HG02588 (cell line): Measurements from ENCODE around the gene AMN.
"Not testable (repeated sequence)": the region's sequence is repeated elsewhere in the genome, so short reads cannot be mapped to it uniquely, and the experiment has no call there.

Experiments
- ATAC-seq: cut with Tn5 transposase; IDR thresholded peaks from one replicate; pipeline ENCODE4 v1.9.1; 2021; ENCODE audit warnings: mild to moderate bottlenecking, moderate library complexity; ENCODE audit not compliant: unreplicated experiment

Gene AMN

GRCh38 chr14:102911991-102912761 is 10.3 kb upstream of the AMN start:
- ATAC-seq: no peak

DNA sequence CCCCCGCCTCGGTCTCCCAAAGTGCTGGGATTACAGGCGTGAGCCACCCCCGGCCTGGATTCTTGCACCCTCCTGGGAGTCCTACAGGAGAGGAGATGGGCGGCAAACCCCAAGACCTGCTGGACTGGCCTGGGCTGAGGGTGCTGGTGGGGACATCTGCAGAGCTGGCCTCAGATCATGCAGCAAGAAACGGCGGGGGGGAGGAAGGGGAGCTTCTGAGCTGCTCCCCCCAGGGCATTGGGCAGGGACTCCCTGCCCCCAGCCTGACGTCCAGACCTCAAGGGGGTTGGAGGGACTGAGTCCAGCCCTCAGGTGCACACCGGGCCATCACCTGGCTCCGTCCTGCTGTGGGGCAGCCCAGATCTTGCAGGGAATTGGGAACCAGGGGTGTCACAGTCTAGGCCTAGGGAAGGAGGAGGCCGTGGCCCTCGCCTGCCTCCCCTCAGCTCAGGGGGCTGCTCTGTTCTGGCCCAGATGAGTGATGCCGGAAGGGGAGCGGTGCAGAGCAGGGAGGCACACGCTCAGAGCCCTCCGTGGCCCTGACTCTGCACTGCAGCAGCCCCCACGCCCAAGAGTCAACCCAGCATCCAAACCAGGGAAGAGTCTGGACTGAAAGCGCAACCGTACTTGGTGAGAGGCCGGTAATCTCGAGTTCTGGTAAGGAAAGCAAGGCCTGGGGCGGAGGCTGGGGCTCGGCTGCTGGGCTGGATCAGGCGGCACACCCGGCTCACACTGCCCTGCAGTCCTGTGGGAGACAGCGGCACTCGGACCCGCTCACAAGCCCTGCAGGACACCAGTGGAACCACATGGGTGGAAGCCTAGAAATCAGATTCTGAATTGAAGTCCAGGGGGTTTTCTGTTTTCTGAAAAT is 8.9 kb upstream of the AMN start:
- no peak for ATAC-seq

- no peak for ATAC-seq
Observed at GRCh38 chr14:102914474-102915291, 7.8 kb upstream of the AMN start.

- ATAC-seq: no peak
Observed at GRCh38 chr14:102915292-102916110, 7.0 kb upstream of the AMN start.

DNA sequence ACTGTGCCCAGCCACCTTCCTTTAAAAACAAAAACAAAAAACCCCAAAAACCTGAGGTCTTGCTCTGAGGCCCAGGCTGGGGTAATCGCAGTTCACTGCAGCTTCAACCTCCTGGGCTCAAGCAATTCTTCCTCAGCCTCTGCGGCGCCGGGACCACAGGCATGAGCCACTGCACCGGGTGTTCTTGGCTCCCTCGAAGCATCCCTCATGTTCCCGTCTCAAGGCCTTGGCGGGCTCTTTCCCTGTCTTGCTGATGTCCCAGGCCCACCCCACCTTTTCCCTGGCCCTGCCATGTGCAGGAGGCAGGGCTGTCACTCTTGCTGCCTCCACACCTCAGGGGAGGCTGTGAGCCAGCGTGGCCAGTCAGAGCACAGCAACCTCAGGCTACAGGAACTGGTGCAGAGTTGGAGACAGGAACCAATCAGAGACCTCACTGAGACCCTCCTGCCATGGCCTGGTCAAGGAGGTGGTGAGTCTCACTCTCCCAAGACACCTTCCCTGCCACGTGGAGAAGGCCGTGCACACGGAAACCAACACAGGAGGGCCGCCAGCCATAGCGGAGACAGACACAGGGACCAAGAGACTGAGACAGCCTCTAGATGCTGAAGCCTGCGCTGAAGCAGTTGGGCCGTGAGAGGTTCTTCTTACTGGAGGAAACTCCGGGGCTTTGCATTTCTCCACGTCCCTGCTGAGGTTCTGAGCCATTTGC is 6.0 kb upstream of the AMN start:
- ATAC-seq: no peak

GRCh38 chr14:102917056-102917385 is 5.4 kb upstream of the AMN start:
- no peak for ATAC-seq

DNA sequence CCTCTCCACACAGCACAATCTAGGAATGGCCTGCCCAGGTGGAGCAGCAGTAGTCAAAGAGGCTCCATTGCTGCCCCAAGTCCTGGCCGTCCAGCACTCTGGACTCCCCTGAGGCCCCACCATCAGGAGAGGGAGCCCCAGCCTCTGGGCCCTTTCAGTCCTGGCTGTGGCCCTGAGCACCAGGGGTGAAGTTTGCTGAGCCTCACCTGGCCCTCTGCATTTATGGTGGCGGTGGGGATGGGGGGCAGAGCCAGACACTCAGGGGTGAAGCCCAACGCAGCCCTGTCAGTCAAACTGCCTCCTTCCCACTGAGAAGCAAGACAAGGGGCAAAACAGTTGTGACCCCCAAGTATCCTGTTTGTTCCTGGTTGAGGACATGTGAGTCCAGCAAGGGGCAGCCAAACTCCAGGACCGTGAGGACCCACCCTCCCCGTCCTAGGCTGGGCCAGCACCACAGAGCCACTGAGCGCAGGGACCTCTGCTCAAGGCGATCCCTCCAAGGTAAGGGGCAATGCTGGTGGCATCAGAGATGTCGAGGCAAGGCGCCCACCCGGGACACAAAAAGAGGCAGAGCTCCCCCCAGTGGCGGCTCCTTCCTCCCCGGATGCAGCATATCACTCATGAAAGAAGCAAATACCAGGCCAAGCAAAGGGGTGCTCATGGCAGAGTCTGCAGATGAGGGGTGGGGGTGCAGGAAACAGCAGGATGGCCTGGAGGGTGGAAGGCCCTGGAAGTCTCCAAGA is 4.8 kb upstream of the AMN start:
- ATAC-seq: no peak

DNA sequence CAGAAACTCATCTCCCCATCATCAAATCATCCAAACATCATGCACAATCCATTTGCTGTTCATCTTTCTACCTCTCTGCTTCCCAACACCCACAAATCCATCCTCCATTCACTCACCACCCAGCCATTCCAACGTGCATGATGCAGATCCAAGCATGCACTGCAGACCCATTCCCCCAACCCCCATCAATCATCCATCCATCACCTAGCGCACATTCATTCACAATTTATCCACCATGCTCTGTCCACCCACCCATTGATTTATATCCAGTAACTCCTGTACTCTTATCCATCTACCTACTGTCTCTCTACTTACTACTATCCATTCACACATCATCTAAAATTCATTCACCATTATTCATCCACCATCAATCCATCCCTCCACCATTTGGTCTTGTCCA is 4.0 kb upstream of the AMN start:
- ATAC-seq: no peak

GRCh38 chr14:102920273-102920997 is 2.0 kb upstream of the AMN start:
- no peak for ATAC-seq

DNA sequence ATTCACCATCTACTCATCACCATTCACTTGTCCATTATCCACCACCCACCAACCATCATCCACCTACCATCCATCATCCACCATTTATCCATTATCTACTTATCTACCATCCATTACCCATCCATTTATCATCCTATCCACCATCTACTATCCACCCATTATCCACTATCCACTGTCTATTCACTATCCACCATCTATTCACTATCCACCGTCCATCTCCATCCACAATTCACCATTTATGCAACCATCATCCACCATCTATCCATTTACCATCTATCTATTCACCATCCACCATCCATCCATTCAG is 1.5 kb upstream of the AMN start:
- ATAC-seq: no peak

DNA sequence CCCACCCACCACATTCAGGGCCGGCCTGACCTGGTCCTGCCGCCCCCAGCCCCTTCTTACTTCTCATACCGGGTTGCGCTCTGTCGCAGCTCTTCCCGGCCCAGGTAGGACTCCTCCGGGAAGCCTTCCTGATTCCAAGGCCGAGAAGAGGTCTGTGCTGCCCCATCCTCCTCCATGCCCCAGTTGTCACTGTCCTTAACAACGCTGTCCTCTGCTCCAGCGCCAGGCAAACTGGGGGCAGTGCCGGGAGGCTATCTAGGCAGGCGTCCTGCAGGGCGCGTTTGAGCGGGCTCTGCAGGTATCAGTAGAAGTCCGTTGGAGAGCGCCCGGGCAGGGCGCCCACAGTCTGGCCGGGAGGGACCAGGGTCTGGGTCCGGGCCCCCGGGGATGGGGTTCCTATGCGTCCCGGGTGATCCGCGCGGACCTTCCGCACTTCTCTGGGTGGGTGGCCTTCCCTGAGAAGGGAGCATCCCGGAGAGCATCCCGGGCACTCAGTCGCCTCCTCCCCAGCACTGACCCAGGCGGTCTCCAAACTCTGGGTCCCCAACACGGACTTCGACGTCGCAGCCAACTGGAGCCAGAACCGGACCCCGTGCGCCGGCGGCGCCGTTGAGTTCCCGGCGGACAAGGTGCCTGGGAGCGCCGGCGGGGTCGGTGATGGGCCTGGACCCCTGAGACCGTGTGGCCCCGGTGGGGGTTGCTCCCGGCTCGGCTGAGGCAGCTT is 900 bp downstream of the AMN start:
- ATAC-seq: no peak

- no peak for ATAC-seq
Observed at GRCh38 chr14:102923925-102924486, 1.5 kb downstream of the AMN start.

DNA sequence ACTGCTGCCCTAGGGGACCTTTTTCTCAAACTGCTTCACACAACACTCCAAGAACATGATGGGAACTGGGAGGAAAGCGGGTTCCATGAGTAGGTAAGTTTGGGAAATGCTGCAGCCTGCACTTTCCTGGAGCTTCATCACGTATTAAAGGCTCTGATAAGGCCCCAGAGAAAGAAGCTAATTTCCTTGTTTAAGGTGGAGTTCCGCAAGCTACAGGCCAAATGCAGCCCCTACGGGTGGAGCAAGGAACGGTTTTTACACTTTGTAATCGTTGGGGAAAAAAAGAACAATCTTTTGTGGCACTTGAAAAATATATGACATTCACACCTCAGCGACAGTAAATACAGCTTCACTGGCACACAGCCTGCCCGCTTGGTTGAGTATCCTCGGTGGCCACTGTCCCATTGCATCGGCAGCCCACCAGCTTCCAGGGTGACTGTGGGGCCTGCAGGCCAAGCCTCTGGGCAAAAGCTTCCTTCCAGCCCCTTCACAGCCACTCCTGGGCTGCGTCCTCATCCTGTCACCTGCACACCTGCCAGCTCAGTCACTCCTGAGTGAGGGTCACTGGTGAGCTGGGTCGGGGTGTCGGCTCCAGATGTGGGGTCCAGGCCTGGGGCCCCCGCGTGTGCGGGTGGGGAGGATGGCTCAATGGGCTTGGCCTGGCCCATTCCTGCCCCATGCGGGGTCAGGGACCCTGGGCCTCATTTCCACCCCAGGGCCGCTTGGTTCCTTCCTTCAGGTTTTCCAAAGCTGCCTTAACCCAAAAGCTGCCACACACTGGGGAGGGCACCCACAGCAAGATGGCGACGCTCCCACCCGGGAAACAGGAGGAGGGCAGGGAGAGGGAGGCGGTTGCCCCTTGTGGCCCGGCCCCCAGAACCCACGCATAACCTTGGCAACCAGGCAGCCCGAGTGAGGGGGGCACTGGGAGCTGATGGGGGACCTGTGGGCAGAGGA is 2.4 kb downstream of the AMN start:
- no peak for ATAC-seq

DNA sequence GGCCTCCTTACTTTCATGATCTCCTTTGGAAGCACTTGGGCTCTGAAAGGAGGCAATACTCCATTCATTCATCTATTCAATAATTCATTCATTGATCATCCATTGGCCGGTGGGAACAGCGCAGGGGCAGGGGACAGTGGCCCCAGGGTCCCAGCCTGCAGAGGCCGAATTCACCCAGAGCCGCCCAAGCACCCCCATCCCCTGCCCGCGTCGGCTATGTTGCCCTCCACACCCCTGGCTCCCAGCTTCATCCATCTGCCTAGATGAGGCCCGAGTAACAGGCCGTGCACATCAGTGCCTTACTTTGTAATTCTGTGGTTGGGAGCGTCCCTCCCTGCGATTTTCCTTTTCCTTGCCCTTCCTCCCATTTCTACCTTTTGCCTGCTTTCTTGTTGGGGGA is 3.2 kb downstream of the AMN start:
- ATAC-seq: no peak

DNA sequence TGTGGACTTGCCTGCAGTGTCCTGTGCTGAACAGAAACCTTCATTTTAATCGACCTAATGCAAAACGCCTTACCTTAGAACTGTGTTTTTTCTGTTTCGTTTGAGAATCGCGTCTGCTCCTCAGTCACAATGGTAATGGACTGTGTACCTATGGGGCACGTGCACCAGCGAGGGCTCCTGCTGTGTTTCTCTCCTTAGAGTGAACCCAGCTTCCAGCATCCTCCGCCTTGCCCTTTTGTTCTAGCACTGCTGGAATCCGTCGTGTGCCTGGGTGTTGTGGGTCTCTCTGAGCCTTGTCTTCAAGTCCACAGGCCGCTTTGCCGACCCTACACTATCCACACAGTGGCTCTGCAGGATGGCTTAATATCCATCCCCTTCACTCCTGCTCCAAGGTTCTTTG is 3.6 kb downstream of the AMN start:
- ATAC-seq: no peak

GRCh38 chr14:102926840-102927239 is 4.4 kb downstream of the AMN start:
- ATAC-seq: not testable (repeated sequence)
